Neutrophil (primary cell): ENCODE results near the gene GBX1.

Experiments
- H3K27ac ChIP-seq: fragments of 200-600 bp; sonication (generic); 2 replicates; pipeline ENCODE4 v1.5.1; 2016; ENCODE audit warnings: mild to moderate bottlenecking, moderate library complexity
- H3K27me3 ChIP-seq: fragments of 200-600 bp; sonication (generic); 2 replicates; pipeline ENCODE4 v1.6.0; 2016; ENCODE audit warnings: mild to moderate bottlenecking
- H3K36me3 ChIP-seq: fragments of 200-600 bp; sonication (generic); 2 replicates; pipeline ENCODE4 v1.5.1; 2017
- H3K4me1 ChIP-seq, 2 experiments: fragments of 200-600 bp in 1 of 2; sonication (generic) in 1 of 2; 1 replicate in 1 of 2; 2 replicates in 1 of 2; pipeline versions ENCODE4 v1.5.1 to v1.6.1; 2013 to 2016; ENCODE audit warnings: low read depth in 1 of 2, low read length in 1 of 2, mild to moderate bottlenecking in 1 of 2, moderate library complexity in 1 of 2; ENCODE audit not compliant: control insufficient read depth in 1 of 2, insufficient read depth in 1 of 2
- H3K4me3 ChIP-seq, 2 experiments: fragments of 200-600 bp in 1 of 2; sonication (generic) in 1 of 2; 1 replicate in 1 of 2; 2 replicates in 1 of 2; pipeline ENCODE4 v1.5.1; 2013 to 2016; ENCODE audit warnings: low read depth in 1 of 2, low read length in 1 of 2, mild to moderate bottlenecking in 1 of 2, moderate library complexity in 1 of 2
- H3K9me3 ChIP-seq: fragments of 200-600 bp; sonication (generic); 2 replicates; pipeline ENCODE4 v1.5.1; 2016
- CTCF ChIP-seq: fragments of 200-600 bp; sonication (generic); IDR thresholded peaks from 2 replicates; pipeline ENCODE4 v1.5.1; 2016; ENCODE audit warnings: antibody characterized with exemption

The GBX1 gene

DNA sequence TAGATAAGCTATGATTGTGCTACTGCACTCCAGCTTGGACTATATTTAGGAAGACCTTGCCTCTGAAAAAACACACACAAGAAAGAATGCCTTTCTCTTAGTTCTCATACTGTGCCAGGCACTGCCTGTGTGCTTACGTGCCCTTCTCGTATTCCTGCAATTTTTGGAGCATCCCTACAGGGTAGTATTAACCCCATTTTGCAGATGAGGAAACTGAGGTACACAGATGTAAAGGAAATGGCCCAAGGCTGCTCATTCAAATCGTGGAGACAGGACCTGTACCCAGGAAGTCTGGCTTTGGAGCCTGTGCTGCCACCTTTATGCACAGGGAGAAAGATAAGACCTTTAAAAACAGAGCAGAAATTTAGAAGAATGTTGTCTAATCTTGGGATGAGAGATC is 64.5 kb downstream of the GBX1 start:
- no peaks in the 10 kb centered on the region for H3K4me1 ChIP-seq
- TF ChIP-seq CTCF = no peak
- H3K27ac ChIP-seq = no peak overlapping the region
- no peaks in the 10 kb centered on the region for H3K36me3 ChIP-seq
- no peaks in the 10 kb centered on the region for H3K9me3 ChIP-seq
- H3K4me3 ChIP-seq = no peak overlapping the region
- H3K27me3 ChIP-seq = no peaks in the 10 kb centered on the region

DNA sequence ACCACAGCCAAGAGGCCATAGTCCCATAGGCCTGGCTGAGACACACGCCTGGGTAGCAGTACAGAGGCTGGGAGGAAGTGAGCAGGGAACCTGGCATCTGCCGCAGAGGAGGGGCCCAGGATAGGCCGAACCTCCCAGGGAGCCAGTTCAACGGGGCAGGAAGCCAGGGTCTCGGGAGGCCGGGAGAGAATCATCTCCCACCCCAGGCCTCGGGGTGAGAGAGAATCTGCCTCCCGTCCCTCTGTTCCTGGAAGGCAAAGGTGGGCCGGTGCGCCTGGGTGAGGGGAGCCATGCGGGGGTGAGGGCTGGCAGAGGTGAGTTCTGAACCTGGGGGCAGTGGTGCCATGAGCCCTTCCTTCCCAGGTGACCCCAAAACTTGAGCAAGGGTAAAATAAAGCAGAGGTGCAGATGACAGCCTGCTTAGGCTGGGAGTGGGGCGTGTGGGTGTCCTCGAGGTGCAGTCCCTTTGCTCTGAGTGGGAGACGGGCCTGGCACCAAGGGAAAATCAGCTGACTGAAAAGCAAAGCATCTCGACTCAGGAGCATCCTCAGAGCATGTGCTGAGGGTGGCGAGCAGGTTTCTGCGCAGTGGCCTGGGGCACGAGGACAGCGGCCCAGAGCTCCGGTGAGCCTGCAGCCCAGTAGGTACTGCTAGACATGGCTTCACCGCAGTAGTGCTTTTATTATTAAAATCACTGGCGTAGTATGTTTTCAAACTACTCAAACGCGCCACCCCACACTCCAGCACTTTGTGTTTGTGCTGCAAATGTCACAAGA is 65.7 kb downstream of the GBX1 start:
- Histone ChIP-seq H3K27me3 (no peaks in the 10 kb centered on the region), H3K4me3 (no peak overlapping the region)
- no peak for TF ChIP-seq CTCF

GRCh38 chr7:151100921-151101320 is 66.6 kb downstream of the GBX1 start:
- Histone ChIP-seq H3K27ac (no peak overlapping the region), H3K9me3 (no peaks in the 10 kb centered on the region), H3K4me3 (no peak overlapping the region), H3K36me3 (no peaks in the 10 kb centered on the region), H3K4me1 (no peaks in the 10 kb centered on the region), H3K27me3 (no peaks in the 10 kb centered on the region)
- no peak for TF ChIP-seq CTCF

More for the DNA sequence above, 65.7 kb downstream of the GBX1 start:
- no peak overlapping the region for H3K27ac ChIP-seq
- no peaks in the 10 kb centered on the region for H3K9me3 ChIP-seq
- no peaks in the 10 kb centered on the region for H3K4me1 ChIP-seq
- H3K36me3 ChIP-seq = no peaks in the 10 kb centered on the region

DNA sequence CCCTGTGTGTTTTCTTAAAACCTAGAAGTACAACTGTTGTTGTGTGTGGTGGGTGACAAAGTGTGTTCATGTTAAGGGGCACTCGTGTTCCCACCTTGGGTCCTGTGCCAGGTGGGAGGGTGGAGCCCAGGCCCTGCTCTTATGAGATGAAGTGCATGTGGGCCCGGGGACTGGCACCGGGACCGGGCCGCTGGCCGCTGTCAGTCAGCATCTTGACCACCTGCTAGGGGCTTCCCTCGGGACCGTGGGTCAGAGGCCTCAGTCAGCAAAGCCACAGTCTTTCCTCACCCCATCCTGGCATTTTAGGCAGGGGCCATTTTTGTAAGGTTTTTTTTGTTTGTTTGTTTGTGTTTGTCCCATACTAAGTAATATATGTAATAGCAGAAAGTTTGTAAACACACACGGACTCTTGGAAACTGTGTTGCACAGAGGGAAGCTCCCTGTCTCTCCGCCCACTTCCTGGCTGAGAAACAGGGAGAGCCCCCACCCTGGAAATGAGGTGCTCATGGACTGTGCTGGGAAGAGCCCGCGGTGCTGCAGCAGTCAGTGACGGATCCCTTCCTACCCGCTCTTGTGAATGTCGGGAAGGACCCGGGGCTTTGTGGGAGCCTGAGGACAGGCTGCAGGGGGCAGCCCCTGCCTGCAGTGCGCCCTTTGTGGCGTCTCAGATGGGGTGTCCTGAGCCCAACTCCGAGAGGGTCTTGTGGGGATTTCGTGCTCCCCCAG is 67.8 kb downstream of the GBX1 start:
- Histone ChIP-seq H3K27ac (no peak overlapping the region), H3K4me1 (no peaks in the 10 kb centered on the region), H3K4me3 (no peak overlapping the region), H3K36me3 (no peaks in the 10 kb centered on the region), H3K9me3 (no peaks in the 10 kb centered on the region), H3K27me3 (no peaks in the 10 kb centered on the region)
- TF ChIP-seq CTCF = no peak
